Ascending aorta (tissue), 2 donors: ENCODE measurements around the gene LCNL1. TPM values are rescaled to one million over a fixed set of nuclear protein-coding genes. Genes with fewer than 3 reads are reported as not detected.

Experiments used
- DNase-seq, 2 donors: peaks; one replicate each; pipeline ENCODE4 v3.0.0-alpha.2; 2019; ENCODE audit warnings: low spot score in 2 of 2
- H3K27ac ChIP-seq, 2 donors: fragments of 200-600 bp; sonication (generic); one replicate each; pipeline ENCODE4 v1.5.1; 2016 to 2017; ENCODE audit warnings: mild to moderate bottlenecking in 1 of 2
- H3K27me3 ChIP-seq: fragments of 200-600 bp; sonication (generic); one replicate; pipeline ENCODE4 v1.5.1; 2017
- H3K36me3 ChIP-seq, 2 donors: fragments of 200-600 bp; sonication (generic); one replicate each; pipeline ENCODE4 v1.5.1; 2016
- H3K4me1 ChIP-seq, 2 donors: fragments of 200-600 bp; sonication (generic); one replicate each; pipeline ENCODE4 v1.5.1; 2016 to 2017; ENCODE audit warnings: mild to moderate bottlenecking in 1 of 2
- H3K4me3 ChIP-seq, 2 donors: fragments of 200-600 bp; sonication (generic); one replicate each; pipeline ENCODE4 v1.5.1; 2016 to 2017; ENCODE audit warnings: mild to moderate bottlenecking in 1 of 2
- H3K9me3 ChIP-seq, 2 donors: fragments of 200-600 bp; sonication (generic); one replicate each; pipeline ENCODE4 v1.5.1; 2016
- CTCF ChIP-seq, 3 experiments: fragments of 200-600 bp in 2 of 3; fragments of 450-650 bp in 1 of 3; sonication (generic) in 2 of 3; IDR thresholded peaks; one replicate each; pipeline ENCODE4 v1.5.1; 2016 to 2019; ENCODE audit warnings: antibody characterized with exemption in 3 of 3, mild to moderate bottlenecking in 1 of 3, moderate library complexity in 1 of 3
- intact Hi-C: fragments of 100-400 bp; cut with DNase I; formaldehyde crosslinking; loops from one replicate; pipeline ENCODE4 v1.15.1; 2023
- total RNA-seq: library from RNA; depleted of rRNA; stranded (reverse); fragments of >200 nt; gene quantifications from one replicate; pipeline ENCODE4 v1.1.0, GENCODE V29; 2016

Gene LCNL1
- total RNA-seq, 1 donor from 2014 or later, result not detected

- H3K4me3 ChIP-seq, result no peak overlapping the region
- H3K27ac ChIP-seq, result no peak overlapping the region
- H3K36me3 ChIP-seq, result peaks cover 42 to 78% of the 10 kb centered on the region in 2 donors
- H3K27me3 ChIP-seq, result no peaks in the 10 kb centered on the region
- no peaks in the 10 kb centered on the region for H3K4me1 ChIP-seq
- TF ChIP-seq CTCF (IDR thresholded peaks at IDR 0.05), result no peak
- H3K9me3 ChIP-seq, result no peaks in the 10 kb centered on the region
- intact Hi-C loops, result no loop called here
- DNase-seq, result no peak
Measured at GRCh38 chr9:137011907-137012675, 29.3 kb downstream of the LCNL1 start.

GRCh38 chr9:137012694-137013570 is 30.1 kb downstream of the LCNL1 start:
- Histone ChIP-seq H3K4me3 (no peak overlapping the region), H3K9me3 (no peaks in the 10 kb centered on the region), H3K27ac (no peak overlapping the region), H3K4me1 (no peaks in the 10 kb centered on the region), H3K36me3 (peaks cover 50 to 85% of the 10 kb centered on the region in 2 donors), H3K27me3 (no peaks in the 10 kb centered on the region)
- intact Hi-C loops, result no loop called here
- TF ChIP-seq CTCF (IDR thresholded peaks at IDR 0.05), result no peak
- no peak for DNase-seq

DNA sequence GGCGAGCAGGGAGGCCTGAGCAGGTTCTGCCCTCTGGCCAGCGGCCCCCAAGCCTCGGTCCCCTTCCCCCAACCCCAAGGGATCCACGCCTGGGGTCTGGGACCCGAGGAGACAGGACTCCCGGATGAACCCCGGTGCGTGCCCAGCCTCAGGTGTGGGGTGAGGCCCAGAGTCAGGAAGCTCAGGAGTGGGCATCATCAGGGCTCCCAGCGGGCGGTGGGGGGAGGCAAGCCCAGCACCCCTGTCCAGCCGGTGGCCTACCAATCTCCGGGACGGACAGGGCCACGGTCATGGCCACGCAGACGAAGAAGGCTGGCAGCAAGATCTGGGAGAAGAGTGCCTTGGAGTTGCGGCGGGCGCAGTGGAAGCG is 30.8 kb downstream of the LCNL1 start:
- H3K27ac ChIP-seq, result no peak overlapping the region
- peaks cover 48 to 81% of the 10 kb centered on the region in 2 donors for H3K36me3 ChIP-seq
- no peaks in the 10 kb centered on the region for H3K4me1 ChIP-seq
- no peak overlapping the region for H3K4me3 ChIP-seq
- intact Hi-C loops, result no loop called here
- no peaks in the 10 kb centered on the region for H3K9me3 ChIP-seq
- no peaks in the 10 kb centered on the region for H3K27me3 ChIP-seq
- TF ChIP-seq CTCF (IDR thresholded peaks at IDR 0.05), result no peak
- DNase-seq, result no peak

DNA sequence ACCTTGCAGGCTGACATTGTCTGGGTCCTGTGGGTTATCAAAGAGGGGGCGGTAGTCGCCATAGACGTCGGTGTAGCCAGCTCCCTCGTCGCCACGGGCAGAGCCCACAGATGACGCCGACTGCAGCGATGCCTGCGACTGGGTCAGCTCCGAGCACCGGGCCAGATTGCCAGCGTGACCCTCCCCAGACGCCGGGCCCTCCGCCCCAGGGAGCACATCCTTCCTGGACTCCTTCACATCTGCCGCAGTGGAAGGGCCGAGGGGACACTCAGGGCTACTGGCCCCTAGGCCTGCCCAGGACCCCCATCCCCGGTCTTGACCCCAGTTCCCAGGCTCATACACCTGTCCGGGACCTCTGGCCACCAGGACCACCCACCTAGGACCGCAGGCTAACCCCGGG is 31.4 kb downstream of the LCNL1 start:
- peaks cover 50 to 81% of the 10 kb centered on the region in 2 donors for H3K36me3 ChIP-seq

More for the DNA sequence above, 31.4 kb downstream of the LCNL1 start:
- intact Hi-C loops, result no loop called here
- Histone ChIP-seq H3K27ac (no peak overlapping the region), H3K27me3 (no peaks in the 10 kb centered on the region), H3K4me3 (no peak overlapping the region), H3K9me3 (no peaks in the 10 kb centered on the region), H3K4me1 (no peaks in the 10 kb centered on the region)
- TF ChIP-seq CTCF (IDR thresholded peaks at IDR 0.05), result no peak
- no peak for DNase-seq
